CD4-positive, alpha-beta T cell (primary cell): ENCODE results near the gene PPIP5K1. TPM values are rescaled to one million over a fixed set of nuclear protein-coding genes. Genes with fewer than 3 reads are reported as not detected.
"Not testable (repeated sequence)": the region's sequence is repeated elsewhere in the genome, so short reads cannot be mapped to it uniquely, and the experiment has no call there.

Experiments used
- ATAC-seq: fragments of 200-7000 bp; cut with Tn5 transposase; one replicate; pipeline ENCODE4 v1.10.0; 2022; ENCODE audit warnings: mild to moderate bottlenecking; ENCODE audit not compliant: poor library complexity
- CTCF ChIA-PET: fragments of 350-600 bp; sonication (Branson Sonifier 250); formaldehyde crosslinking; loops from one replicate; lab custom pipeline; 2021; ENCODE audit warnings: antibody characterized with exemption, inconsistent platforms; lab: Charles Lee
- POLR2A ChIA-PET: fragments of 350-600 bp; sonication (Branson Sonifier 250); formaldehyde crosslinking; loops from one replicate; lab custom pipeline; 2021; ENCODE audit warnings: antibody characterized with exemption, inconsistent platforms; lab: Charles Lee
- DNase-seq, 14 experiments: peaks; one replicate each; pipeline ENCODE4 v3.0.0-alpha.2; 2013 to 2020; ENCODE audit warnings: mixed read lengths in 2 of 14
- H3K27ac ChIP-seq, 2 donors: one replicate each; pipeline versions ENCODE4 v1.5.1 to v1.7.0; 2013; ENCODE audit warnings: low read length in 2 of 2, low read depth in 1 of 2, mild to moderate bottlenecking in 1 of 2
- H3K27me3 ChIP-seq, 2 experiments: 1 replicate in 1 of 2; 2 replicates in 1 of 2; pipeline versions ENCODE4 v1.6.1 to v1.7.0; 2013; ENCODE audit warnings: low read length in 2 of 2, control low read depth in 1 of 2, mild to moderate bottlenecking in 1 of 2, moderate library complexity in 1 of 2; ENCODE audit not compliant: insufficient read depth in 2 of 2, control insufficient read depth in 1 of 2
- H3K36me3 ChIP-seq: one replicate; pipeline ENCODE4 v1.6.1; 2013; ENCODE audit warnings: low read length, control low read depth; ENCODE audit not compliant: insufficient read depth
- H3K4me1 ChIP-seq: one replicate; pipeline ENCODE4 v1.6.1; 2013; ENCODE audit warnings: low read length, control low read depth; ENCODE audit not compliant: insufficient read depth
- H3K4me3 ChIP-seq: one replicate; pipeline ENCODE4 v1.5.1; 2013; ENCODE audit warnings: mild to moderate bottlenecking, low read length, moderate library complexity
- H3K9me3 ChIP-seq, 2 experiments: 1 replicate in 1 of 2; 2 replicates in 1 of 2; pipeline versions ENCODE4 v1.6.1 to v1.7.0; 2013; ENCODE audit warnings: low read length in 2 of 2, mild to moderate bottlenecking in 2 of 2, control low read depth in 1 of 2, moderate library complexity in 1 of 2; ENCODE audit not compliant: control insufficient read depth in 1 of 2, insufficient read depth in 1 of 2
- H3K27ac Mint-ChIP-seq: one replicate; pipeline ENCODE4 v1.8.0; 2020; ENCODE audit warnings: mixed read lengths
- H3K27me3 Mint-ChIP-seq: one replicate; pipeline ENCODE4 v1.8.0; 2021; ENCODE audit warnings: mixed read lengths
- H3K36me3 Mint-ChIP-seq: one replicate; pipeline ENCODE4 v1.8.0; 2021; ENCODE audit warnings: low read depth, mixed read lengths
- H3K4me1 Mint-ChIP-seq: one replicate; pipeline ENCODE4 v1.8.0; 2021; ENCODE audit warnings: low read depth, mixed read lengths
- H3K4me3 Mint-ChIP-seq: one replicate; pipeline ENCODE4 v1.8.0; 2020; ENCODE audit warnings: mild to moderate bottlenecking, mixed read lengths
- H3K9me3 Mint-ChIP-seq: one replicate; pipeline ENCODE4 v1.8.0; 2020; ENCODE audit warnings: mixed read lengths
- intact Hi-C, 2 experiments: fragments of 100-400 bp; cut with DNase I in 1 of 2; cut with micrococcal nuclease in 1 of 2; formaldehyde crosslinking; loops; one replicate each; pipeline versions ENCODE4 v1.15.1 to v1.9.0; 2023 to 2025; cut with DNase I, micrococcal nuclease
- total RNA-seq, 174 experiments: library from RNA in 2 of 174; stranded (reverse) in 2 of 174; gene quantifications; one replicate each; pipeline ENCODE4 v1.2.3 and lab custom pipeline; 2021 to 2026
- TF ChIP-seq, protein P1 (sequence below): fragments of 200-600 bp; IDR thresholded peaks from one replicate; pipeline ENCODE4 v1.8.0; 2022; ENCODE audit warnings: antibody characterized with exemption, mild to moderate bottlenecking

Gene PPIP5K1
- total RNA-seq, 2 experiments from 2014 or later, result 16.9 to 23.8 TPM

DNA sequence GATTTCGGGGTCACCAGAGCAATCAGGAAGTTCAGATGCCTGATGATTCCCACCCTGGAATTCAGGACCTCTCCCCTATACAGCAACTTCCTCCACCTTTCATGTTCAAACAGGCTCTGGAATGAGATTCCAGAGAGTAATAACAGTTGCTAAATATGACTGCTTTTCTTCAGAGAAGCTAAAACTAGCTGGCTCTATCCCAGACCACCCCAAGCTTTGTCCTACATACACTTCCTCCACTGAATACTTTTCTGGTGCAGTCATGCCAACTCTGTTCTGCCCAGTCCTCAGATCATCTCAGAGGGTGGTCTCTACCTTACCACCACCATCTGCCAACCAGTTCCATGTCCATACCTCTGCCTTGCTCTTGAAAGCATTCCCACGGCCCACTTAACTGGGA is 23.4 kb downstream of the PPIP5K1 start:
- H3K27me3 Mint-ChIP-seq, DNase-seq, H3K4me3 ChIP-seq, H3K9me3 Mint-ChIP-seq, H3K4me3 Mint-ChIP-seq, H3K27ac ChIP-seq, H3K4me1 Mint-ChIP-seq, H3K36me3 ChIP-seq, H3K36me3 Mint-ChIP-seq, H3K4me1 ChIP-seq, intact Hi-C loops, ATAC-seq, H3K9me3 ChIP-seq, CTCF ChIA-PET, POLR2A ChIA-PET, H3K27ac Mint-ChIP-seq, H3K27me3 ChIP-seq: not testable (repeated sequence)

DNA sequence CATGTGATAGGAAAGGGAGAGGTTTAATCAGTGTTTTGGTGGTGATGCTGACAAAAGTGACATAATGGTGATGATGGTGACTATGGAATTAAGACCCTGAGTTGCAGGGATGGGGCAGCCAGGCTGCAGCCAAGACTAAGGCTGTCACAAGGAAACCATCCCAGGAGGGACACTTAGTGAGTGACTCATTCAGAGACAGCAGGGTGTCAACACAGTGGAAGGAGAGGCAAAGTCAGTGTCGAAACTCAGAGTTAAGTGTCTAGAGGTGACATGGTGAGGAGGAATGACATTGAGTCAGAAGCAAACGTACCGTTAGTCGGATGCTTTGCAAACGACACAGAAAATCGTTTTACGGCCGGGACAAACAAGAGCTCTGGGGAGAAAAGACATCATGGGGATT is 26.2 kb downstream of the PPIP5K1 start:
- H3K36me3 ChIP-seq, H3K9me3 Mint-ChIP-seq, H3K27ac Mint-ChIP-seq, H3K27ac ChIP-seq, H3K27me3 Mint-ChIP-seq, intact Hi-C loops, H3K4me1 Mint-ChIP-seq, DNase-seq, H3K4me3 Mint-ChIP-seq, H3K4me1 ChIP-seq, H3K4me3 ChIP-seq, H3K9me3 ChIP-seq, H3K36me3 Mint-ChIP-seq, POLR2A ChIA-PET, H3K27me3 ChIP-seq, ATAC-seq, CTCF ChIA-PET: not testable (repeated sequence)

DNA sequence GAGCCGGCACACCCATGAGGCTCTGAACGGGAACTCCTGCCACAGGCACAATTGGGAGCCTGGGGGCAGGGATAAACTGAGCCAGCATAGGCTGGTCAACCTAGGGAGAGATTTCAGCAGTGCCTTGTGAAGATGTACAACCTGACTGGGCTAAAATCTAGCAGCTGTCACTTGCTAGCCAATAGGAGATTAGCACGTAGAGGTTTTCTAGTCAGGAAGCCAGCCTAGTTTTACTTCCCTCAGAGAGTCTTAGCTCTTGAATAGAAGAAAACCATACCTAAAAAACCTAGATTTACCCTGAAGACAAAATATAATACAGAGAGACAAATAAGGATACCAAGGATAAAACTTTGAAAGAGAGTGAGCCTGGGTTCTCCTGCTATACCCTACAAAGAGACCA is 27.3 kb downstream of the PPIP5K1 start:
- H3K27ac Mint-ChIP-seq, intact Hi-C loops, H3K4me1 ChIP-seq, CTCF ChIA-PET, DNase-seq, H3K4me3 ChIP-seq, H3K4me3 Mint-ChIP-seq, H3K9me3 Mint-ChIP-seq, H3K4me1 Mint-ChIP-seq, H3K9me3 ChIP-seq, H3K27me3 ChIP-seq, H3K36me3 ChIP-seq, H3K27me3 Mint-ChIP-seq, H3K27ac ChIP-seq, ATAC-seq, POLR2A ChIA-PET: not testable (repeated sequence)
- H3K36me3 Mint-ChIP-seq, result peaks cover 16% of the 10 kb centered on the region

DNA sequence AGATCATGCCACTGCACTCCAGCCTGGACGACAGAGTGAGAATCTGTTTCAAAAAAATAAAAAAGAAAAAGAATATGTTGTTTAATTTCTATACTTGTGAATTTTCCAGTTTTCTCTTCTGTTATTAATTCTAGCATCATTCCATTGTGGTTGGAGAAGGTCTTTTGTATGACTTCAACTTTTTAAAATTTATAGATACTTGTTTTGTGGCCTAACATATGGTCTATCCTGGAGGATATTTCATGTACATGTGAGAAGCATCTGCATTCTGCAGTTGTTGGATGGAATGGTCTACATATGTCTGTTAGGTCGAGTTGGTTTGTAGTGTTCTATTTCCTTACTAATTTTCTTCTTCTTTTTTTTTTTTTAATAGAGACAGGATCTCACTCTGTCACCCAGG is 37.0 kb downstream of the PPIP5K1 start:
- no peak overlapping the region for H3K27ac Mint-ChIP-seq
- no peaks in the 10 kb centered on the region for H3K27me3 Mint-ChIP-seq
- H3K9me3 ChIP-seq, result no peaks in the 10 kb centered on the region
- H3K4me3 ChIP-seq, result no peak overlapping the region
- TF ChIP-seq, protein P1, sequence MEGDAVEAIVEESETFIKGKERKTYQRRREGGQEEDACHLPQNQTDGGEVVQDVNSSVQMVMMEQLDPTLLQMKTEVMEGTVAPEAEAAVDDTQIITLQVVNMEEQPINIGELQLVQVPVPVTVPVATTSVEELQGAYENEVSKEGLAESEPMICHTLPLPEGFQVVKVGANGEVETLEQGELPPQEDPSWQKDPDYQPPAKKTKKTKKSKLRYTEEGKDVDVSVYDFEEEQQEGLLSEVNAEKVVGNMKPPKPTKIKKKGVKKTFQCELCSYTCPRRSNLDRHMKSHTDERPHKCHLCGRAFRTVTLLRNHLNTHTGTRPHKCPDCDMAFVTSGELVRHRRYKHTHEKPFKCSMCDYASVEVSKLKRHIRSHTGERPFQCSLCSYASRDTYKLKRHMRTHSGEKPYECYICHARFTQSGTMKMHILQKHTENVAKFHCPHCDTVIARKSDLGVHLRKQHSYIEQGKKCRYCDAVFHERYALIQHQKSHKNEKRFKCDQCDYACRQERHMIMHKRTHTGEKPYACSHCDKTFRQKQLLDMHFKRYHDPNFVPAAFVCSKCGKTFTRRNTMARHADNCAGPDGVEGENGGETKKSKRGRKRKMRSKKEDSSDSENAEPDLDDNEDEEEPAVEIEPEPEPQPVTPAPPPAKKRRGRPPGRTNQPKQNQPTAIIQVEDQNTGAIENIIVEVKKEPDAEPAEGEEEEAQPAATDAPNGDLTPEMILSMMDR, result no peak
- no peaks in the 10 kb centered on the region for H3K4me1 ChIP-seq
- H3K9me3 Mint-ChIP-seq, result no peaks in the 10 kb centered on the region
- intact Hi-C loops, result no loop called here
- DNase-seq (no peak), ATAC-seq (no peak)
- POLR2A ChIA-PET, result no interaction called here
- H3K4me3 Mint-ChIP-seq, result no peak overlapping the region
- H3K36me3 Mint-ChIP-seq, result peaks cover 33% of the 10 kb centered on the region
- no peaks in the 10 kb centered on the region for H3K4me1 Mint-ChIP-seq
- CTCF ChIA-PET, result no interaction called here
- H3K36me3 ChIP-seq, result peaks cover 2% of the 10 kb centered on the region
- no peak overlapping the region for H3K27ac ChIP-seq
- H3K27me3 ChIP-seq, result no peaks in the 10 kb centered on the region
